Thymus (tissue), 11 donors: ENCODE data around the gene LIN28B. TPM values are rescaled to one million over a fixed set of nuclear protein-coding genes. Genes with fewer than 3 reads are reported as not detected.

Experiments
- DNase-seq, 9 donors: peaks; one replicate each; pipeline ENCODE4 v3.0.0-alpha.2; 2013; ENCODE audit warnings: low spot score in 9 of 9, low read depth in 6 of 9, missing footprints in 1 of 9
- H3K27ac ChIP-seq, 2 donors: one replicate each; pipeline ENCODE4 v1.5.1; 2013; ENCODE audit warnings: control low read depth in 1 of 2, low read depth in 1 of 2, low read length in 1 of 2, mild to moderate bottlenecking in 1 of 2, moderate library complexity in 1 of 2
- H3K27me3 ChIP-seq, 2 donors: one replicate each; pipeline ENCODE4 v1.5.1; 2013; ENCODE audit warnings: low read length in 1 of 2; ENCODE audit not compliant: control insufficient read depth in 2 of 2, insufficient read depth in 1 of 2
- H3K36me3 ChIP-seq, 2 donors: one replicate each; pipeline ENCODE4 v1.5.1; 2013; ENCODE audit warnings: low read length in 1 of 2, mild to moderate bottlenecking in 1 of 2, moderate library complexity in 1 of 2; ENCODE audit not compliant: control insufficient read depth in 2 of 2, insufficient read depth in 2 of 2
- H3K4me1 ChIP-seq, 2 donors: one replicate each; pipeline ENCODE4 v1.5.1; 2013; ENCODE audit warnings: low read length in 2 of 2; ENCODE audit not compliant: control insufficient read depth in 2 of 2, insufficient read depth in 2 of 2
- H3K4me3 ChIP-seq, 2 donors: one replicate each; pipeline ENCODE4 v1.5.1; 2013; ENCODE audit warnings: low read length in 2 of 2, control low read depth in 1 of 2, mild to moderate bottlenecking in 1 of 2
- H3K9me3 ChIP-seq, 2 donors: one replicate each; pipeline ENCODE4 v1.5.1; 2013; ENCODE audit warnings: low read length in 1 of 2, mild to moderate bottlenecking in 1 of 2; ENCODE audit not compliant: control insufficient read depth in 2 of 2, insufficient read depth in 1 of 2
- WGBS: extraction: QIAGEN DNeasy Blood & Tissue Kit; methylation state at CpG from one replicate; pipeline ENCODE4 v1.1.7; 2013; 5-methylcytosine and 5-hydroxymethylcytosine counted together
- polyA plus RNA-seq: library from polyadenylated mRNA; stranded (reverse); fragments of 200-250 nt; gene quantifications from one replicate; pipeline ENCODE4 v1.2.3, GENCODE V29; 2013
- total RNA-seq: library from RNA; stranded (reverse); fragments of 120-200 nt; gene quantifications from one replicate; pipeline ENCODE4 v1.2.4, GENCODE V29; 2013
- donor health status: healthy.

LIN28B gene
- total and polyA plus RNA-seq, 2 donors, result 0.02 to 5.1 TPM

DNA sequence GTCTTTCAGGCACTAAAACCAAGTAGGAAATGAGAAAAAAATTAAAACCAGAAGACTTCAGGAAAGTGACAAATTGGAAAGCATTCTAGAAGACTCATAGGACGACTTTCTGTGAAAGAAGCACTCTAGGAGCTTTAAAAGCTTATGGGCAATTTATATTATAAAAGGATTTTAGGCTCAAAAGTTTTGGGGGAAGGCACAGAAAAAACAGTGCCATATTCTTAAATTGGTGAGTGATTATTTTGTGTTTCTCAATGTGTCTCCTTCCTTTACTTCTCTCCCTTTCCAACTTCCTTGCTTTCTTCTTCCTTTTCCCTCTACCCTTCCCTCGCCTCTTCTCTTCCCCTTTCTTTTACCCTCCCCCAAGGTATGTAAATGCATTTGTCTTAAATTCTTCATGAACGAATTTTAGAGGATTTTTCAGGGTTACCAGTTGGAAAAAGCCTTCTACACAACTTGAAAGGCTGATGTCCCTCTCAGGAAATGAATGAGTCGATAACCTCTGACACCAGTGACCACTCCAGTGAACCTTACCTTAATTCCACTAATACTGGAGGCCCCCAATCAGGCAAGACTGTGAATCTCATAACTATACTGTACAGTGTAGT, 2.6 kb upstream of the LIN28B start:
- Histone ChIP-seq H3K9me3 (no peaks in the 10 kb centered on the region), H3K36me3 (no peaks in the 10 kb centered on the region), H3K27ac (no peak overlapping the region), H3K27me3 (peaks cover 21 to 46% of the 10 kb centered on the region in 2 donors), H3K4me3 (peak overlapping the region in 1 of 2 donors; percentile 38), H3K4me1 (peaks cover 0 to 9% of the 10 kb centered on the region in 2 donors)
- 40% methylated on average over 4 of the region's 4 CpGs for WGBS
- DNase-seq, result peak in 1 of 9 donors; percentile 38

- no peak overlapping the region for H3K27ac ChIP-seq
- H3K27me3 ChIP-seq, result peaks cover 24 to 46% of the 10 kb centered on the region in 2 donors
- H3K4me3 ChIP-seq, result peak overlapping the region in 1 of 2 donors; percentile 64
- DNase-seq, result peak in 1 of 9 donors; percentile 57
- no peaks in the 10 kb centered on the region for H3K9me3 ChIP-seq
- 18% methylated on average over 5 of the region's 5 CpGs for WGBS
- peaks cover 0 to 9% of the 10 kb centered on the region in 2 donors for H3K4me1 ChIP-seq
- H3K36me3 ChIP-seq, result no peaks in the 10 kb centered on the region
These were observed 1.4 kb upstream of the LIN28B start for GRCh38 chr6:104955491-104955890.

GRCh38 chr6:104955927-104956730, 778 bp upstream of the LIN28B start:
- Histone ChIP-seq H3K27me3 (peaks cover 24 to 46% of the 10 kb centered on the region in 2 donors), H3K4me3 (peak overlapping the region in 1 of 2 donors; percentile 64), H3K27ac (peak overlapping the region in 1 of 2 donors; percentile 80), H3K36me3 (no peaks in the 10 kb centered on the region), H3K9me3 (no peaks in the 10 kb centered on the region), H3K4me1 (peaks cover 0 to 9% of the 10 kb centered on the region in 2 donors)
- WGBS, result 4% methylated on average over 16 of the region's 16 CpGs
- DNase-seq, result peak in 2 of 9 donors; percentile 33 to 62

DNA sequence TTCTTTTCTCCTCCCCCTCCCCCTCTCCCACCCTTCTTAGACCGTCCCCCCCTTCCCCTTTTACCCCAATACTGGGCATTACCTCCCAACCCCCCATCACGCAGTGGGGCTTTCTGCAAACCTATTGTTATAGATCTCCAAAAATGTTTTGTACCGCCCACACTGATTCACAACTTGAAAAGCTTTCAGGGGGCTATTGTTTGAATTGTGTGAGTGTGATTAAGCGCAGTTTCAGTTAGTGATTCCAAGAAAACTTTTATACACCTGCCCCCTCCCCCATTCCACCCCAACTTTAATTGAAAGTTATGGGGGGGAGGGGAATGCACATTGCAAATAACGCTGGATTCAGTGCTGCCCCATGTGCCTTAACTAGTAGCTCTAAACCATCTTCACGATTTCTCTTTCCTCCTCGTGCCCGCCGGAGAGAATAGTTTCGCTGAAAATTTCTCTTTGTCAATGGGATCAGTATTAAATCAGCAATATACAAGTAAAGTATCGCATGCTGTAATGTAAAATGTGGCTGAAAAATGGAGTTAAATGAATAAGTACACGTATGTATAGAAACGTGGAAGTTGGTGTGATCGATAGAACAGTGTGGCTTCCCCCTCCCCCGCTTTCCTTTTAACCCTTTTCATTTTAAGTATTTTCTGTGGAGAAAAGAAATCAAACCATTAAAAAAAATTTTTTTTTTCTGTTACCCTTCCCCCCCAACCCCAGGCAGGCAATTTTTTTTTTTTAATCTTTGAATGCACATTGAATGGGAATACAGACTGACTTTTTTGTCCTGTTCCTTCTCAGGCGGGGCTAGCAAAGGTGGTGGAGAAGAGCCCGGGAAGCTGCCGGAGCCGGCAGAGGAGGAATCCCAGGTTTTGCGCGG, 632 bp downstream of the LIN28B start:
- H3K27ac ChIP-seq, result peak overlapping the region in 1 of 2 donors; percentile 80
- no peaks in the 10 kb centered on the region for H3K9me3 ChIP-seq
- H3K4me3 ChIP-seq, result peak overlapping the region in 1 of 2 donors; percentile 64
- H3K36me3 ChIP-seq, result no peaks in the 10 kb centered on the region
- H3K4me1 ChIP-seq, result peaks cover 0 to 9% of the 10 kb centered on the region in 2 donors
- peak in 3 of 9 donors; percentile 29 to 65 (median 45) for DNase-seq
- 7% methylated on average over 21 of the region's 21 CpGs for WGBS
- peaks cover 24 to 34% of the 10 kb centered on the region in 2 donors for H3K27me3 ChIP-seq

GRCh38 chr6:104958178-104959025, 1.5 kb downstream of the LIN28B start:
- peak in 1 of 9 donors; percentile 64 for DNase-seq
- H3K36me3 ChIP-seq, result no peaks in the 10 kb centered on the region
- H3K27me3 ChIP-seq, result peaks cover 21 to 25% of the 10 kb centered on the region in 2 donors
- 9% methylated on average over 19 of the region's 19 CpGs for WGBS
- peak overlapping the region in 1 of 2 donors; percentile 64 for H3K4me3 ChIP-seq
- H3K4me1 ChIP-seq, result peaks cover 0 to 9% of the 10 kb centered on the region in 2 donors
- H3K9me3 ChIP-seq, result no peaks in the 10 kb centered on the region
- H3K27ac ChIP-seq, result peak overlapping the region in 1 of 2 donors; percentile 65

DNA sequence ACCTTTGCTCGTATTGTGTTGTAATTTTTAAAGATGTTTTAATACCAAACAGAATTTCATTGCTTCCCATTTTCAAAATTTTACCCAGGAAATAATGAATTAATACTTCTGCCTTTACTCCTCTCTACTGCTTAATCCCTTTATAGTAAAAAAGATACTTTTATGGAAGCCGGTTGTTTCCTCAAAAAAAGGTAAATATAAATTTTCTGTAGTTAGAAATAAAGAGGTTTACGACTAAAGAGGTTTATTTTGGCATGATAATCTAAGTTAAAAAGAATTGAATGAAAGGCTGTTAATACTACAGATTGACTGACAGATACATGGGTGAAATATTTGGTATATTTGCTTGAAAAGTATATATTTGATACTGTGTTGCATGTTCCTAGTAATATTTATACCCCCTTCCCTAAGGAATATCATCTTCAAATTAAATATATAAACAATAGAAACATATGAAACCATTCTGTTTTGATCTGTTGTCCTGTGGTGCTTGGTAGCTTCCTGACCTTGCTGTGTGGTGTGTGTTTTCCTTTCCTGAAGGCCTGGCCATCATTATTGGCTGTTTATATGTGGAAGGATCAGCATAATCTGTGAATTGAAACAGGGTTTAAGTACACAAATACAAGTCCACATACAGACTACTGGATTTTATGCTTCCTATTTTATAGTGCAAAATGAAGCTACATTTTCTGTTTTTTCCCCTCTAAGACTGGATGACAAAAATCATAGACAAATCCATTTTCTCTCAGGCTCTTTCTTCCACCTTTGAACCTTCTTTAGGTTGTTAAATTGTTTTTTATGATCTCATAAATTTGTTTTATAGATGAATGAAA, 2.3 kb downstream of the LIN28B start:
- Histone ChIP-seq H3K4me3 (peak overlapping the region in 1 of 2 donors; percentile 64), H3K27ac (no peak overlapping the region), H3K9me3 (no peaks in the 10 kb centered on the region), H3K36me3 (no peaks in the 10 kb centered on the region), H3K27me3 (peaks cover 19 to 20% of the 10 kb centered on the region in 2 donors), H3K4me1 (peaks cover 0 to 9% of the 10 kb centered on the region in 2 donors)
- WGBS, result 21% methylated on average over 3 of the region's 3 CpGs
- peak in 1 of 9 donors; percentile 18 for DNase-seq

DNA sequence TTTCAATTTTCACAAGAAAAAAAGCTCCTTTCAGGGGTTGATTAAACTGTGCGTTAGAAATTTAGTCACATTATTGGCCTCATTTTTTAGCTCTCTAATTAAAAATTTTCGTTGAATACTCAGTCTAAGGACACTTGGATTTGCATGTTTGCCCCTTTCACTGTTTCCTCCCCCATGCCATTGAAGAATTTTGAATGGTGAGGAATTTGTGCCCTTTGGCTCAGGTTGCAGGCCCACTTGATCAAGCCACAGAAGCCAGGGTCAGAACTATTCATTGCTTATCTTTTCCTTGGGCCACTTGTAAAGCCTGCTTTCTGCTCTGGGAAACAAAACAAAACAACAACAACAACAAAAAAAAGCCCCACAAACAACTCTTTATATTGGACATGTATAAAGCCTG, 12.2 kb downstream of the LIN28B start:
- Histone ChIP-seq H3K27me3 (no peaks in the 10 kb centered on the region), H3K36me3 (no peaks in the 10 kb centered on the region), H3K4me1 (no peaks in the 10 kb centered on the region), H3K9me3 (no peaks in the 10 kb centered on the region), H3K4me3 (no peak overlapping the region), H3K27ac (no peak overlapping the region)
- DNase-seq, result no peak
- WGBS, result 81% methylated on average over 2 of the region's 2 CpGs
